WTC11 (cell line): ENCODE measurements around the gene ZBTB25.

ENCODE experiments used
- CTCF ChIP-seq: fragments of 200-600 bp; IDR thresholded peaks from 2 replicates; pipeline ENCODE4 v1.8.0; 2022; ENCODE audit warnings: antibody characterized with exemption
- ETV6 ChIP-seq: sonication (generic); formaldehyde crosslinking; IDR thresholded peaks from 2 replicates; pipeline ENCODE4 v1.8.1; 2022; ENCODE audit warnings: mild to moderate bottlenecking, missing genetic modification reagents
- MLX ChIP-seq: sonication (generic); formaldehyde crosslinking; IDR thresholded peaks from 2 replicates; pipeline ENCODE4 v1.8.1; 2023; ENCODE audit warnings: mild to moderate bottlenecking, missing genetic modification reagents, moderate library complexity
- MXD4 ChIP-seq: fragments of 250-450 bp; sonication (Bioruptor Pico); IDR thresholded peaks from 2 replicates; pipeline ENCODE4 v1.8.0; 2021; ENCODE audit warnings: mild to moderate bottlenecking, moderate library complexity, borderline replicate concordance
- MYBL2 ChIP-seq: sonication (generic); formaldehyde crosslinking; IDR thresholded peaks from 2 replicates; pipeline ENCODE4 v1.8.1; 2023; ENCODE audit warnings: mild to moderate bottlenecking, moderate library complexity, missing genetic modification reagents
- NFE2L1 ChIP-seq: sonication (generic); formaldehyde crosslinking; IDR thresholded peaks from 2 replicates; pipeline ENCODE4 v1.8.1; 2023; ENCODE audit warnings: missing genetic modification reagents
- NFYB ChIP-seq: sonication (generic); formaldehyde crosslinking; conservative IDR thresholded peaks from 2 replicates; pipeline ENCODE4 v1.8.0; 2022; ENCODE audit warnings: low read depth, missing genetic modification reagents
- RELA ChIP-seq: sonication (generic); formaldehyde crosslinking; IDR thresholded peaks from 2 replicates; pipeline ENCODE4 v1.8.1; 2022; ENCODE audit warnings: missing genetic modification reagents, mild to moderate bottlenecking, borderline replicate concordance
- SP1 ChIP-seq: sonication (generic); formaldehyde crosslinking; conservative IDR thresholded peaks from 2 replicates; pipeline ENCODE4 v1.8.1; 2022; ENCODE audit warnings: missing genetic modification reagents
- TEAD1 ChIP-seq: sonication (generic); formaldehyde crosslinking; IDR thresholded peaks from 2 replicates; pipeline ENCODE4 v1.8.0; 2022; ENCODE audit warnings: mild to moderate bottlenecking, missing genetic modification reagents
- TEAD4 ChIP-seq: sonication (generic); formaldehyde crosslinking; IDR thresholded peaks from 2 replicates; pipeline ENCODE4 v1.8.0; 2022; ENCODE audit warnings: mild to moderate bottlenecking, missing genetic modification reagents

- TF ChIP-seq CTCF (no peak), SP1 (CRISPR knock-in tag) (no peak), MYBL2 (CRISPR knock-in tag) (no peak), MLX (CRISPR knock-in tag) (no peak), TEAD1 (CRISPR knock-in tag) (no peak), NFYB (CRISPR knock-in tag) (no peak), TEAD4 (CRISPR knock-in tag) (no peak), ETV6 (CRISPR knock-in tag) (no peak), NFE2L1 (CRISPR knock-in tag) (no peak), RELA (CRISPR knock-in tag) (no peak), MXD4 (no peak)
Measured at GRCh38 chr14:64493455-64493854, 10.2 kb downstream of the ZBTB25 start.
